WTC11 (cell line): Measurements from ENCODE around the gene FGFR3.

Experiments
- ATF2 ChIP-seq: sonication (generic); formaldehyde crosslinking; IDR thresholded peaks from 2 replicates; pipeline ENCODE4 v1.8.1; 2022; ENCODE audit warnings: low read depth, missing genetic modification reagents, borderline replicate concordance
- CTCF ChIP-seq: fragments of 200-600 bp; IDR thresholded peaks from 2 replicates; pipeline ENCODE4 v1.8.0; 2022; ENCODE audit warnings: antibody characterized with exemption
- IRF2 ChIP-seq: sonication (generic); formaldehyde crosslinking; IDR thresholded peaks from 2 replicates; pipeline ENCODE4 v1.8.0; 2022; ENCODE audit warnings: low read depth, missing genetic modification reagents, borderline replicate concordance
- TEAD4 ChIP-seq: sonication (generic); formaldehyde crosslinking; IDR thresholded peaks from 2 replicates; pipeline ENCODE4 v1.8.0; 2022; ENCODE audit warnings: mild to moderate bottlenecking, missing genetic modification reagents
- TF ChIP-seq, protein P1 (sequence below): sonication (generic); formaldehyde crosslinking; IDR thresholded peaks from 2 replicates; pipeline ENCODE4 v1.8.0; 2022; ENCODE audit warnings: mild to moderate bottlenecking, missing genetic modification reagents
- TF ChIP-seq, protein P2 (sequence below): sonication (generic); formaldehyde crosslinking; IDR thresholded peaks from 2 replicates; pipeline ENCODE4 v1.8.0; 2022; ENCODE audit warnings: mild to moderate bottlenecking, missing genetic modification reagents

GRCh38 chr4:1773754-1774153 is 19.3 kb upstream of the FGFR3 start:
- TF ChIP-seq ATF2 (CRISPR knock-in tag) = no peak
- no peak for TF ChIP-seq CTCF
- TF ChIP-seq, protein P1, sequence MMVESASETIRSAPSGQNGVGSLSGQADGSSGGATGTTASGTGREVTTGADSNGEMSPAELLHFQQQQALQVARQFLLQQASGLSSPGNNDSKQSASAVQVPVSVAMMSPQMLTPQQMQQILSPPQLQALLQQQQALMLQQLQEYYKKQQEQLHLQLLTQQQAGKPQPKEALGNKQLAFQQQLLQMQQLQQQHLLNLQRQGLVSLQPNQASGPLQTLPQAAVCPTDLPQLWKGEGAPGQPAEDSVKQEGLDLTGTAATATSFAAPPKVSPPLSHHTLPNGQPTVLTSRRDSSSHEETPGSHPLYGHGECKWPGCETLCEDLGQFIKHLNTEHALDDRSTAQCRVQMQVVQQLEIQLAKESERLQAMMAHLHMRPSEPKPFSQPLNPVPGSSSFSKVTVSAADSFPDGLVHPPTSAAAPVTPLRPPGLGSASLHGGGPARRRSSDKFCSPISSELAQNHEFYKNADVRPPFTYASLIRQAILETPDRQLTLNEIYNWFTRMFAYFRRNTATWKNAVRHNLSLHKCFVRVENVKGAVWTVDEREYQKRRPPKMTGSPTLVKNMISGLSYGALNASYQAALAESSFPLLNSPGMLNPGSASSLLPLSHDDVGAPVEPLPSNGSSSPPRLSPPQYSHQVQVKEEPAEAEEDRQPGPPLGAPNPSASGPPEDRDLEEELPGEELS (CRISPR knock-in tag) = no peak
- no peak for TF ChIP-seq TEAD4 (CRISPR knock-in tag)
- no peak for TF ChIP-seq IRF2 (CRISPR knock-in tag)
- TF ChIP-seq, protein P2, sequence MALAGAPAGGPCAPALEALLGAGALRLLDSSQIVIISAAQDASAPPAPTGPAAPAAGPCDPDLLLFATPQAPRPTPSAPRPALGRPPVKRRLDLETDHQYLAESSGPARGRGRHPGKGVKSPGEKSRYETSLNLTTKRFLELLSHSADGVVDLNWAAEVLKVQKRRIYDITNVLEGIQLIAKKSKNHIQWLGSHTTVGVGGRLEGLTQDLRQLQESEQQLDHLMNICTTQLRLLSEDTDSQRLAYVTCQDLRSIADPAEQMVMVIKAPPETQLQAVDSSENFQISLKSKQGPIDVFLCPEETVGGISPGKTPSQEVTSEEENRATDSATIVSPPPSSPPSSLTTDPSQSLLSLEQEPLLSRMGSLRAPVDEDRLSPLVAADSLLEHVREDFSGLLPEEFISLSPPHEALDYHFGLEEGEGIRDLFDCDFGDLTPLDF = no peak
